Astrocyte of the spinal cord (primary cell): ENCODE measurements around the gene RPL22.

Experiments
- DNase-seq: peaks from one replicate; pipeline ENCODE4 v3.0.0; 2011; ENCODE audit warnings: low read depth, low spot score
- H3K4me3 ChIP-seq: 2 replicates; pipeline ENCODE4 v1.5.1; 2011; ENCODE audit warnings: low read depth, mild to moderate bottlenecking, low read length, moderate library complexity
- in situ Hi-C: cut with HindIII; loops from 2 replicates; pipeline ENCODE4 v1.10.0; 2017; ENCODE audit warnings: low sequenced_read_pairs
- TF ChIP-seq, protein P1 (sequence below): IDR thresholded peaks from 2 replicates; pipeline ENCODE4 v1.5.1; 2012; ENCODE audit warnings: low read depth, mild to moderate bottlenecking, low read length, inconsistent platforms

The RPL22 gene

DNA sequence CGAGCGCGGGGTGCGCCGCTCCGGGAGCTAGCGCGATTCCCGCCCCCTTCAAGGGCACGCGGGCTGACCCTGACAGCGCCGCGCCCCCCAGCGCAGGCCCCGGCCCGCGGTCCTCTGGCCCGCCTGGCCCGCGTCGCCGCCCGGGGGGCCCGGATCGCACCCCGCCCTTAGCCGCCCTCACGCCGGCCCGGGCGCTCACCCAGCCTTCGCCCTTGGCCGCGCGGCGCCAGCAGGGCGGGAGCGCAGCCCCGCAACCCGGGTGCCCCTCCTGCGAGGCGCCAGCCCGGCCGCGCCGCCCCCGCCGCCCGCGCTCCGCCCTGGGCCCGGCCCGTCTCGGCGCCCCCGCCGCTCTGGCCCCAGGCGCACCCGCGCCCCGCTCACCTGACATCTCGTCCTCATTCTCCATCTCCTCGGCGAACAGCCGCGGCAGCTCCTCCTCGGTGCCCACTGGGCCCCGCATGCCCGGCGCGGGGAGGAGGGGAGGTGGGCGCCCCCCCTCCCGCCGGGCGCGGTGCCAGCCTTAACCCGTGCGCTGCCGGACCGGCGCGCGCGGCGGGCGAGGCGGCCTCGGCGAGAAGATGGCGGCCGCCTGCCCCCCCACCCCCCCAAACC, 19.7 kb downstream of the RPL22 start:
- in situ Hi-C loops, result no loop called here
- TF ChIP-seq, protein P1, sequence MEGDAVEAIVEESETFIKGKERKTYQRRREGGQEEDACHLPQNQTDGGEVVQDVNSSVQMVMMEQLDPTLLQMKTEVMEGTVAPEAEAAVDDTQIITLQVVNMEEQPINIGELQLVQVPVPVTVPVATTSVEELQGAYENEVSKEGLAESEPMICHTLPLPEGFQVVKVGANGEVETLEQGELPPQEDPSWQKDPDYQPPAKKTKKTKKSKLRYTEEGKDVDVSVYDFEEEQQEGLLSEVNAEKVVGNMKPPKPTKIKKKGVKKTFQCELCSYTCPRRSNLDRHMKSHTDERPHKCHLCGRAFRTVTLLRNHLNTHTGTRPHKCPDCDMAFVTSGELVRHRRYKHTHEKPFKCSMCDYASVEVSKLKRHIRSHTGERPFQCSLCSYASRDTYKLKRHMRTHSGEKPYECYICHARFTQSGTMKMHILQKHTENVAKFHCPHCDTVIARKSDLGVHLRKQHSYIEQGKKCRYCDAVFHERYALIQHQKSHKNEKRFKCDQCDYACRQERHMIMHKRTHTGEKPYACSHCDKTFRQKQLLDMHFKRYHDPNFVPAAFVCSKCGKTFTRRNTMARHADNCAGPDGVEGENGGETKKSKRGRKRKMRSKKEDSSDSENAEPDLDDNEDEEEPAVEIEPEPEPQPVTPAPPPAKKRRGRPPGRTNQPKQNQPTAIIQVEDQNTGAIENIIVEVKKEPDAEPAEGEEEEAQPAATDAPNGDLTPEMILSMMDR, result no peak
- H3K4me3 ChIP-seq, result no peak overlapping the region
- no peak for DNase-seq

GRCh38 chr1:6178751-6179563, 20.4 kb downstream of the RPL22 start:
- in situ Hi-C loops, result no loop called here
- no peak overlapping the region for H3K4me3 ChIP-seq

DNA sequence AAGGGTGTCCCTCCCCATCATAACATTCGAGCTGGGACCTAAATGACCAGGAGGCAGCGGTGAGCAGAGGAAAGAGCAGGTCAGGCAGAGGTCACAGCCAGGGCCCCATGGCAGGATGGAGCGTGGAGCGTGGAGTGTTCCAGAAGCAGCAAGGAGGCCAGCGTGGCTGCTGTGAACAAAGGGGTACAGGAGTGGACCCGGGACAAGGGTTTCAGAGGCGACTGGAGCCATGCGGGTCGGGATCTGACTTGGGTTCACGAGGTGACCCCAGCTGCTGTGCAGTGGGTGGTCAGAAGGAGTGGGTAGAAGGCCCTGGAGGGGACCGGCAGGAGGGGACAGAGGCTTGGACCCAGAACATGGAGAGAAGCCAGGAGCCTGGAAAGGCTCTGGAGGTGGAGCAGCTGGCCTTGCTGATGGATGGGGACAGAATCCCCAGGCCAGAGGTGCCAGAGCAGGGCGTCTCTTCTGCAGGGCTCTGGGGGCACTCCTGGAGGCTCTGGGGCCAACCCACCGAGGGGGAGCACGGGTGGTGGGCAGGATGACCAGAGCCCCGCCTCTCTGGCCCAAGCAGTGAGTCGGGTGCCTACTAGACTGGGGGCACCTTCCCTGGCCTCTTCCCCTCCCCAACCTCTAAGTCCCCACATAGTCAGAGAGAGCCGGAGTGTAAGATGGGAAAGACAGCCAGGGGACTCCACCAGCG, 21.6 kb downstream of the RPL22 start:
- no peak overlapping the region for H3K4me3 ChIP-seq
- TF ChIP-seq, protein P1, result no peak
- no peak for DNase-seq
- in situ Hi-C loops, result no loop called here

More at GRCh38 chr1:6178751-6179563, 20.4 kb downstream of the RPL22 start:
- TF ChIP-seq, protein P1, result no peak
- no peak for DNase-seq

- H3K4me3 ChIP-seq, result no peak overlapping the region
- TF ChIP-seq, protein P1, result no peak
- no peak for DNase-seq
- in situ Hi-C loops, result no loop called here
Observed at GRCh38 chr1:6176779-6177178, 22.6 kb downstream of the RPL22 start.

DNA sequence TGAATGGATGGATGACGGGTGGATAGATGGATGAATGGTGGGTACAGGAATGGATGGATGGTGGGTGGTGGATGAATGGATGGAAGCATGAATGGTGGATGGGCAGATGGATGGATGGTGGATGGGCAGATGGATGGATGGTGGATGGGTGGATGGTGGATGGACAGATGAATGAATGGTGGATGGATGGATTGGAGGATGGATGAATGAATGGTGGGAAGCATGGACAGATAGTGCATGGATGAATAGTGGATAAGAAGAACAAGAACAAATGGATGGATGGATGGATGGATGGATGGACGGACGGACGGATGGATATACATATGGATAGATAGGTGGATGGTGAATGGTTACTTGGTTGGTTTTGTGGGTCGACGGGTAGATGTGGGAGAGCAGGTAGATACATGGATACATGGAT, 24.0 kb downstream of the RPL22 start:
- TF ChIP-seq, protein P1, result no peak
- no peak overlapping the region for H3K4me3 ChIP-seq
- DNase-seq, result no peak
- in situ Hi-C loops, result no loop called here

- in situ Hi-C loops, result no loop called here
- no peak for DNase-seq
- TF ChIP-seq, protein P1, result no peak
- no peak overlapping the region for H3K4me3 ChIP-seq
Observed at GRCh38 chr1:6174621-6175410, 24.6 kb downstream of the RPL22 start.
